Frontal cortex (tissue), 4 donors: ENCODE data around the gene CBLL1. TPM values are rescaled to one million over a fixed set of nuclear protein-coding genes. Genes with fewer than 3 reads are reported as not detected.

Experiments used
- DNase-seq, 2 donors: peaks; one replicate each; pipeline ENCODE4 v3.0.0; 2012; ENCODE audit warnings: low spot score in 2 of 2
- FAIRE-seq: peaks from 2 replicates; lab custom pipeline; 2012; peaks lifted over from hg19 to GRCh38; lab: Jason Lieb, UNC
- total RNA-seq: library from RNA; depleted of rRNA; stranded (reverse); fragments of >200 nt; gene quantifications from one replicate; pipeline ENCODE4 v1.2.3, GENCODE V29; 2014
- donor health status: control.
- donor health status: control.
- donor health status: control.

The CBLL1 gene
- total RNA-seq, 1 donor from 2014 or later: 20.4 TPM

DNA sequence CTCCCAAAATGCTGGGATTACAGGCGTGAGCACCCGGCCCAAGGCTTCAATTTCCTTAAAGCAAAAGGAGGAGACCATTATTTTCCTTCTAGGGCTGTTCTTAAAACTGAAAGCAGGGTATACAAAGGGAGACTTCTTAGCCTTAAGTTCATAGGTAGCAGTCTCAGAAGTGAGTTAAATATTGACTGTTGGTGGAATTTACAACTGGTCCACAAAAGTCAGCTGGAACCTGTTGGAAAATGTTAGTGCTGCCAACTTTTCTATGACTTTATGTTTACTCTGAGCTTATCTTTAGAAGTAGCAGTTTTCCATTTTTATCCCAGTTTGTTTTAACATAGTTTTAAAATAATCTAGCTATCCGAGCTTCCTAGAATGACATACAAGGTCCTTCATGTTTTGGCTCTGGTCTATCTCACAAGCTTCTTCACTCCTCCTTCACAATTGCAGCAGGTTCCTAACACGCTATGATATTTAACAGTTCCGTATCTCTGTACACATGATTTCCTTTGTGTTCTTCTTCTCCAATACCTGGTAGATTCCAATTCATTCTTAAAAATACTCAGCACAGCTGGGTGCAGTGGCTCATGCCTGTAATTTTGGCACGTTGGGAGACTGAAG is 55.8 kb downstream of the CBLL1 start:
- FAIRE-seq: no peak
- no peak for DNase-seq

DNA sequence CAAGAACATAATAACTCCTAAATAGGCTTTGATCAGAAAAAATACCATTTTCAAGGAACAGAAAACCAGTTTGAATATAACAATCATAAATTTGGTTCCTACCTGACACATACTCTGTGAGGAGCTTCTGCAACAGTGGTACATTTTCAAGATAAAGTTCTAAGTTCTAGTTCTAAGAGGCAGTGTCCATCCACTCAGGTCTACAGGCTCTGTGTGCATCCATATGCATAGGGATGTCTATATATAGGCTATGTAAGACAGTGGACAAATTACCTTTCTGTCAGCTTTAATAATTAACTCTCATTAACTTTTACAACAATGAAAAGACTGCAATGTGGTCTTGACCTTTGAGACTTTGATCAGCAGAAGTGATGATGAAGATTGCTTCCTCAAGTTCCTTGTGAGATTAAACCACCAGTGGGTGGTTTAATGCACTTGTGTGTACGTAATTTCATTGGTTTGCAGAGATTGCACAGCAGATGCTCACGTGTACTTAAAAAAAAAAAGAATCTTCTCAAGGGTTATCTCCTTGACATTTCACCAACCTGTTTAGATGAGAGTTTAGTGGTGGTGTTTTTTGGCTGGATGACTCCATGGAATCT is 59.2 kb downstream of the CBLL1 start, which contains the start of gene SLC26A3:
Gene SLC26A3, minus strand, starts transcription at position 215 of the 602 bp plus-strand sequence. CDS start 8,714 bp downstream, outside the sequence.
- DNase-seq (no peak), FAIRE-seq (no peak)

DNA sequence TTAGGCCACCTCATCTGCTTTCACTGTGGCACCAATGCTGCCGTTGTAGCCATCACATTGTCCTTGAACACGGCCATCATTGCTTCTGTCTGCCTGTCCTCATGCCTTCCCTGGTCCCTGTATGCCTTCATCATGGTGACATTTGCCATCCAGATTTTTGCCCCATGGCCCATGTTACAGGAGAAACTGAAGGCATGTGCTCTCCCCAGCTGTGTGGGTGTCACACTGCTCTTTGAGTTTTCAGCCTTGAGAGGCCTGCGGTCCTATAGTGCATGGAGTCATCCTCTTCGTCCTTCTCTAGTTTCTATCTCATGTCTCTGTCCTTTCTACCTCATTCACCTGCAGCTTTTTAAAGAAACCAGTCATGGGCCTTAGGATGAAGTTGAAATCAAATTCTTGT is 65.2 kb downstream of the CBLL1 start:
- DNase-seq (no peak), FAIRE-seq (no peak)

DNA sequence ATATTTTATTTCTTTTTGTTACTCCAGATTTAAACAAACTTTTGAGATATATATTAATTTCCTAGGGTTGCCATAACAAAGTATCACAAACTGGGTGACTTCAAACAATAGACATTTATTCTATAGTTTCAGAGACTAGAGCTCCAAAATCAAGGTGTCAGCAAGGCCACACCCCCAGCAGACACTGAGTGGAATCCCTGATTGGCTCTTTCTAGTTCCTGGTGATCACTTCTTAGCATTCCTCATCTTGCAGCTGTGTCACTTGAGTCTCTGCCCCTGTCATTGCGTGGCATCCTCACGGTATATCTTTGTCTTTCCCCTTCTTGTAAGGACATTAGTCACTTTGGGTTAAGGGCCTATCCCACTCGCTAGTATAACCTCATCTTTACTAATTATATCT is 66.7 kb downstream of the CBLL1 start:
- no peak for FAIRE-seq
- DNase-seq: no peak

Other genes starting within 250 kb of the CBLL1 start
- gene COG5, start 180.2 kb upstream of the CBLL1 start, total RNA-seq: 29.8 TPM
- gene DUS4L, start 180.2 kb upstream of the CBLL1 start, total RNA-seq: 15.5 TPM
- gene BCAP29, start 163.9 kb upstream of the CBLL1 start, total RNA-seq: 40.8 TPM
- gene SLC26A4, start 83.3 kb upstream of the CBLL1 start, total RNA-seq: 4.1 TPM
- not detected for gene SLC26A3, start 59.1 kb downstream of the CBLL1 start, total RNA-seq
- gene DLD, start 147.0 kb downstream of the CBLL1 start, total RNA-seq: 54.6 TPM